ENCODE data around the gene THADA. TPM values are rescaled to one million over a fixed set of nuclear protein-coding genes. Genes with fewer than 3 reads are reported as not detected.

THADA gene
- total and polyA plus RNA-seq, 2 experiments from 2014 or later: 10.8 to 18.8 TPM

GRCh38 chr2:43427032-43427424, 168.8 kb downstream of the THADA start:
- no peaks in the 10 kb centered on the region for H3K27me3 ChIP-seq
- H3K27ac ChIP-seq: peak overlapping the region; percentile 95
- no peak for DNase-seq (ENCODE audit: low spot score)
- H3K4me2 ChIP-seq: no peak overlapping the region
- 81% methylated on average over 8 of the region's 8 CpGs for WGBS (ENCODE audit: low lambda C conversion rate, missing lambda C conversion rate)
- H2AFZ ChIP-seq: peak overlapping the region; percentile 15
- no peaks in the 10 kb centered on the region for H3K9me3 ChIP-seq (ENCODE audit: low read depth)
- H3K9me2 ChIP-seq (replicated peaks; ENCODE audit: insufficient read depth): no peaks in the 10 kb centered on the region
- peaks cover 23% of the 10 kb centered on the region for H3K4me1 ChIP-seq (ENCODE audit: insufficient read depth)
- no peak overlapping the region for H3K4me3 ChIP-seq
- no peaks in the 10 kb centered on the region for H3K79me2 ChIP-seq
- no peaks in the 10 kb centered on the region for H3K36me3 ChIP-seq (replicated peaks; ENCODE audit: insufficient read depth, low read depth)
- H4K20me1 ChIP-seq (ENCODE audit: insufficient read depth, poor library complexity, severe bottlenecking): no peaks in the 10 kb centered on the region
- TF ChIP-seq EZH2phosphoT487 (IDR thresholded peaks at IDR 0.05; ENCODE audit: low read depth, severe bottlenecking, unreplicated experiment): no peak
- no peak for TF ChIP-seq EZH2 (IDR thresholded peaks at IDR 0.05; ENCODE audit: borderline replicate concordance)
- TF ChIP-seq CTCF (IDR thresholded peaks at IDR 0.05; ENCODE audit: poor library complexity): no peak

GRCh38 chr2:43426305-43427031, 169.4 kb downstream of the THADA start:
- WGBS (ENCODE audit: low lambda C conversion rate, missing lambda C conversion rate): 46% methylated on average over 3 of the region's 3 CpGs

GRCh38 chr2:43425659-43426058, 170.2 kb downstream of the THADA start:
- Histone ChIP-seq H2AFZ (no peak overlapping the region), H3K4me2 (no peak overlapping the region), H3K4me3 (no peak overlapping the region), H3K4me1 (ENCODE audit: insufficient read depth) (peaks cover 31% of the 10 kb centered on the region), H3K27me3 (no peaks in the 10 kb centered on the region), H4K20me1 (ENCODE audit: insufficient read depth, poor library complexity, severe bottlenecking) (no peaks in the 10 kb centered on the region), H3K36me3 (replicated peaks; ENCODE audit: insufficient read depth, low read depth) (no peaks in the 10 kb centered on the region), H3K27ac (peak overlapping the region; percentile 95), H3K79me2 (no peaks in the 10 kb centered on the region), H3K9me2 (replicated peaks; ENCODE audit: insufficient read depth) (no peaks in the 10 kb centered on the region), H3K9me3 (ENCODE audit: low read depth) (no peaks in the 10 kb centered on the region)
- WGBS (ENCODE audit: low lambda C conversion rate, missing lambda C conversion rate): 94% methylated on average over 1 of the region's 1 CpG
- DNase-seq (ENCODE audit: low spot score): no peak
- TF ChIP-seq CTCF (IDR thresholded peaks at IDR 0.05; ENCODE audit: poor library complexity): no peak
- TF ChIP-seq EZH2 (IDR thresholded peaks at IDR 0.05; ENCODE audit: borderline replicate concordance): no peak

More at GRCh38 chr2:43426305-43427031, 169.4 kb downstream of the THADA start:
- peak overlapping the region; percentile 25 for H3K4me2 ChIP-seq
- TF ChIP-seq EZH2 (IDR thresholded peaks at IDR 0.05; ENCODE audit: borderline replicate concordance) (no peak), EZH2phosphoT487 (IDR thresholded peaks at IDR 0.05; ENCODE audit: low read depth, severe bottlenecking, unreplicated experiment) (no peak), CTCF (IDR thresholded peaks at IDR 0.05; ENCODE audit: poor library complexity) (no peak)
- H3K9me3 ChIP-seq (ENCODE audit: low read depth): no peaks in the 10 kb centered on the region
- peak; percentile 84 for DNase-seq (ENCODE audit: low spot score)
- H2AFZ ChIP-seq: peak overlapping the region; percentile 15
- peak overlapping the region; percentile 95 for H3K27ac ChIP-seq
- H3K4me1 ChIP-seq (ENCODE audit: insufficient read depth): peaks cover 23% of the 10 kb centered on the region
- H3K4me3 ChIP-seq: no peak overlapping the region
- no peaks in the 10 kb centered on the region for H3K27me3 ChIP-seq
- H3K36me3 ChIP-seq (replicated peaks; ENCODE audit: insufficient read depth, low read depth): no peaks in the 10 kb centered on the region
- H3K79me2 ChIP-seq: no peaks in the 10 kb centered on the region
- H4K20me1 ChIP-seq (ENCODE audit: insufficient read depth, poor library complexity, severe bottlenecking): no peaks in the 10 kb centered on the region
- H3K9me2 ChIP-seq (replicated peaks; ENCODE audit: insufficient read depth): no peaks in the 10 kb centered on the region

Measured in hepatocyte (in vitro differentiated cells).